Ishikawa (cell line): ENCODE data around the gene HELZ.
A peak's percentile ranks its signal among the peaks of the same experiment; 100 is the strongest.

Experiments used
- CEBPB ChIP-seq: IDR thresholded peaks from 2 replicates; pipeline ENCODE4 v1.6.1; 2012
- CREB1 ChIP-seq: IDR thresholded peaks from 2 replicates; pipeline ENCODE4 v1.6.1; 2012; ENCODE audit warnings: low read depth
- EGR1 ChIP-seq: IDR thresholded peaks from 2 replicates; pipeline ENCODE4 v1.6.1; 2012
- EP300 ChIP-seq: IDR thresholded peaks from 2 replicates; pipeline ENCODE4 v1.6.1; 2012; ENCODE audit warnings: borderline replicate concordance
- FOXM1 ChIP-seq: IDR thresholded peaks from 2 replicates; pipeline ENCODE4 v1.6.1; 2012; ENCODE audit warnings: low read depth, borderline replicate concordance
- MAX ChIP-seq: IDR thresholded peaks from 2 replicates; pipeline ENCODE4 v1.6.1; 2012
- NFIC ChIP-seq: IDR thresholded peaks from 2 replicates; pipeline ENCODE4 v1.6.1; 2012
- RAD21 ChIP-seq: IDR thresholded peaks from 2 replicates; pipeline ENCODE4 v1.6.1; 2012; ENCODE audit warnings: low read depth
- REST ChIP-seq: IDR thresholded peaks from 2 replicates; pipeline ENCODE4 v1.6.1; 2012; ENCODE audit warnings: low read depth, mild to moderate bottlenecking
- TAF1 ChIP-seq: IDR thresholded peaks from 2 replicates; pipeline ENCODE4 v1.6.1; 2012; ENCODE audit warnings: low read depth, mild to moderate bottlenecking
- TCF12 ChIP-seq: IDR thresholded peaks from 2 replicates; pipeline ENCODE4 v1.6.1; 2012; ENCODE audit warnings: low read depth
- TEAD4 ChIP-seq: IDR thresholded peaks from 2 replicates; pipeline ENCODE4 v1.6.1; 2012
- USF1 ChIP-seq: IDR thresholded peaks from 2 replicates; pipeline ENCODE4 v1.6.1; 2012
- YY1 ChIP-seq: IDR thresholded peaks from 2 replicates; pipeline ENCODE4 v1.6.1; 2012; ENCODE audit warnings: low read depth
- ZBTB7A ChIP-seq: IDR thresholded peaks from 2 replicates; pipeline ENCODE4 v1.6.1; 2012; ENCODE audit warnings: low read depth

Gene HELZ

GRCh38 chr17:67245073-67245693, at the start of gene HELZ:
TSS of gene HELZ (minus strand) at chr17:67245196. CDS start at chr17:67218804, 26,392 bp downstream.
- no peak for TF ChIP-seq EGR1
- TF ChIP-seq CREB1, result no peak
- TF ChIP-seq TCF12, result no peak; the same call in 1 of the 2 replicates
- no peak; the same call in 1 of the 2 replicates for TF ChIP-seq EP300
- TF ChIP-seq TEAD4, result no peak
- 0 out of 2 replicates have a peak, but pooled peaks have one; percentile 14 for TF ChIP-seq TAF1
- no peak for TF ChIP-seq FOXM1
- TF ChIP-seq NFIC, result no peak
- TF ChIP-seq CEBPB, result no peak
- no peak for TF ChIP-seq RAD21
- no peak for TF ChIP-seq USF1
- peak; percentile 89 for TF ChIP-seq YY1
- TF ChIP-seq ZBTB7A, result no peak
- TF ChIP-seq MAX, result no peak

GRCh38 chr17:67293251-67294203, 48.5 kb upstream of the HELZ start:
- TF ChIP-seq RAD21 (peak; percentile 70), MAX (no peak), EGR1 (0 out of 2 replicates have a peak, but pooled peaks have one; percentile 26)

GRCh38 chr17:67290711-67291291, 45.8 kb upstream of the HELZ start:
- TF ChIP-seq NFIC (no peak), TCF12 (no peak), FOXM1 (no peak), RAD21 (no peak), MAX (no peak), CREB1 (no peak), TEAD4 (no peak), CEBPB (no peak), ZBTB7A (no peak)

GRCh38 chr17:67290244-67290643, 45.2 kb upstream of the HELZ start:
- TF ChIP-seq ZBTB7A (no peak), EGR1 (no peak), CEBPB (no peak), CREB1 (no peak), MAX (no peak), TEAD4 (no peak), TCF12 (no peak), YY1 (no peak)

GRCh38 chr17:67289181-67289876, 44.3 kb upstream of the HELZ start:
- no peak for TF ChIP-seq REST
- no peak for TF ChIP-seq YY1
- TF ChIP-seq TCF12, result no peak
- no peak for TF ChIP-seq EP300
- TF ChIP-seq CEBPB, result no peak
- TF ChIP-seq NFIC, result no peak
- TF ChIP-seq RAD21, result no peak
- TF ChIP-seq ZBTB7A, result no peak
- TF ChIP-seq MAX, result no peak
- no peak for TF ChIP-seq USF1

GRCh38 chr17:67285360-67285759, 40.4 kb upstream of the HELZ start:
- TF ChIP-seq TCF12 (no peak), NFIC (no peak)
